SH-SY5Y (cell line): Measurements from ENCODE around the gene KIF1A.

Source experiments
- GATA2 ChIP-seq: IDR thresholded peaks from 2 replicates; pipeline ENCODE4 v1.6.1; 2011; ENCODE audit warnings: mild to moderate bottlenecking, low read depth, low read length
- GATA3 ChIP-seq: IDR thresholded peaks from 2 replicates; pipeline ENCODE4 v1.6.1; 2011; ENCODE audit warnings: low read depth, mild to moderate bottlenecking, low read length, moderate library complexity

DNA sequence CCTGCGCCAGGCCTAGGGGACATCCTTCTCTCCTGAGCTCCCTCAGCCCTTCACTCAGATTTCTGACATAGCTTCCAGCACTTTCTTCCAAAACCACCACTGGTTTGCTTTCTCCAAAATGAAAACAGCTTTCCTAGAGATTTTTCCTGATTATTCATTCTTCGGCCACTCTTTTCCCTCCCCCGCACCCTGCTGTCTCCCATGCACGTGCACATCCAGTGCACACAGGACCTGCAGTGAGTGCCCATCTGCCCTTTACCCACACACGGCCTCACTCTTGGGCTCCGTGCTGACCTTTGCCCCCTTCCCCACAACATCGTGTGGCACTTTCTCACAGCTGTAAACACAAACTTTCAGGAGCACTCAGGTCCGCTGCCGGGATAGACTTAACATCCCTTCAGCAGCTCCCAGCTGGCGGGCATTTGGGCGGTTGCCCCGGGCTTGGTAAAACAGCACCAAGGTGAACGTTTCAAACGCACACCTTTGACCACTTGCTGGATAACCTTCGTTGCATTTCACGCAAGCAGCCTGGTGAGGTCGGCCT, 25.8 kb downstream of the KIF1A start:
- TF ChIP-seq GATA2 (no peak), GATA3 (no peak)
